GM12891 (cell line): Measurements from ENCODE around the gene ANKAR.

Source experiments
- PAX5 ChIP-seq: IDR thresholded peaks from 2 replicates; pipeline ENCODE4 v1.6.1; 2011; ENCODE audit warnings: low read length, moderate library complexity, mild to moderate bottlenecking; ENCODE audit not compliant: insufficient read depth, severe bottlenecking
- POLR2A ChIP-seq: IDR thresholded peaks from 2 replicates; pipeline ENCODE4 v1.6.1; 2011; ENCODE audit warnings: low read depth, low read length, control low read depth
- POLR2AphosphoS5 ChIP-seq: IDR thresholded peaks from 2 replicates; pipeline ENCODE4 v1.6.1; 2011; ENCODE audit warnings: low read depth, low read length, control low read depth
- POU2F2 ChIP-seq: IDR thresholded peaks from 2 replicates; pipeline ENCODE4 v1.6.1; 2011; ENCODE audit warnings: low read depth, mild to moderate bottlenecking, control low read depth, low read length, moderate library complexity
- SPI1 ChIP-seq: IDR thresholded peaks from 2 replicates; pipeline ENCODE4 v1.6.1; 2011; ENCODE audit warnings: low read depth, low read length, control low read depth
- TAF1 ChIP-seq: IDR thresholded peaks from 2 replicates; pipeline ENCODE4 v1.6.1; 2011; ENCODE audit warnings: low read depth, low read length, control low read depth

DNA sequence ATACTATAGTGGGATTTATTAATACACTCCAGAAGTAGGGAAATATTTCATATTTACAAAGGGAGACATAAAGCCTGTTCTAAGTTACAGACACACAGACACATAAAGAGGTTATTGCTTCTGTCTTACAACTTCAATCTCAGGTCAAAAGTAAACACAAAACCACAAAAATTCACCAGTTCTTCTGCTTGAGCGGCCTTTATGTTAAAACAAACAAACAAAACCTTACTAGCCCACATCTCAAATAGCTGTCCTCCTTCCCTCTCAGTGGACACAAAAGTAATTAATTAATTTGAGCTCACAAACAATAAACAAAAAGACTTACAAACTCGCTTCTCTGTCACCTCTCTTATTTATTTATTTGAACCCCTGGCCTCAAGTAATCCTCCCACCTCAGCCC lies 14.7 kb upstream of the ANKAR start:
- TF ChIP-seq POLR2A = no peak
- TF ChIP-seq SPI1 = no peak
- no peak for TF ChIP-seq PAX5
- TF ChIP-seq POLR2AphosphoS5 = no peak
- no peak for TF ChIP-seq POU2F2
- no peak for TF ChIP-seq TAF1
